ENCODE data around the gene CTNNA3. TPM values are rescaled to one million over a fixed set of nuclear protein-coding genes. Genes with fewer than 3 reads are reported as not detected.

Gene CTNNA3
- total and polyA plus RNA-seq, 12 donors: 0.03 to 14.4 (median 0.47) TPM; not detected in 1

- Histone ChIP-seq H3K27me3 (no peaks in the 10 kb centered on the region), H3K36me3 (replicated peaks in 1 of 2) (no peaks in the 10 kb centered on the region), H3K27ac (no peak overlapping the region), H3K9me3 (replicated peaks in 1 of 3) (no peaks in the 10 kb centered on the region), H3K4me1 (replicated peaks in 1 of 2) (no peaks in the 10 kb centered on the region), H3K4me3 (no peak overlapping the region)
- no peak for DNase-seq
- TF ChIP-seq CTCF (IDR thresholded peaks at IDR 0.05): no peak
- TF ChIP-seq POLR2A (IDR thresholded peaks at IDR 0.05): no peak
- 78 to 87% (median 82%) methylated on average over 2 of the region's 2 CpGs for WGBS, 4 donors
- intact Hi-C loops (cut with DNase I): no loop called here
Observed at GRCh38 chr10:66258693-66259092, 1437.3 kb downstream of the CTNNA3 start.

- TF ChIP-seq CTCF (IDR thresholded peaks at IDR 0.05): no peak
- WGBS, 4 donors: 63 to 82% (median 76%) methylated on average over 1 of the region's 1 CpG
- Histone ChIP-seq H3K9me3 (replicated peaks in 1 of 3) (no peaks in the 10 kb centered on the region), H3K36me3 (replicated peaks in 1 of 2) (no peaks in the 10 kb centered on the region), H3K4me1 (replicated peaks in 1 of 2) (no peaks in the 10 kb centered on the region), H3K27me3 (no peaks in the 10 kb centered on the region), H3K27ac (no peak overlapping the region), H3K4me3 (no peak overlapping the region)
- no peak for DNase-seq
- intact Hi-C loops (cut with DNase I): no loop called here
Observed at GRCh38 chr10:66257801-66258200, 1438.2 kb downstream of the CTNNA3 start.

- Histone ChIP-seq H3K27me3 (no peaks in the 10 kb centered on the region), H3K9me3 (replicated peaks in 1 of 3) (no peaks in the 10 kb centered on the region), H3K36me3 (replicated peaks in 1 of 2) (no peaks in the 10 kb centered on the region), H3K27ac (no peak overlapping the region), H3K4me3 (no peak overlapping the region), H3K4me1 (replicated peaks in 1 of 2) (no peaks in the 10 kb centered on the region)
- intact Hi-C loops (cut with DNase I): no loop called here
- no peak for DNase-seq
- TF ChIP-seq POLR2A (IDR thresholded peaks at IDR 0.05) (no peak), CTCF (IDR thresholded peaks at IDR 0.05) (no peak)
Observed at GRCh38 chr10:66252986-66253385, 1443.0 kb downstream of the CTNNA3 start.

- Histone ChIP-seq H3K4me1 (replicated peaks in 1 of 2) (no peaks in the 10 kb centered on the region), H3K27ac (no peak overlapping the region), H3K27me3 (no peaks in the 10 kb centered on the region), H3K9me3 (replicated peaks in 1 of 3) (no peaks in the 10 kb centered on the region), H3K4me3 (no peak overlapping the region), H3K36me3 (replicated peaks in 1 of 2) (no peaks in the 10 kb centered on the region)
- no peak for DNase-seq
- intact Hi-C loops (cut with DNase I): no loop called here
- 50 to 100% (median 91%) methylated on average over 1 of the region's 1 CpG; no CpG with 5 or more reads in 1 of the 4 donors for WGBS, 4 donors
- TF ChIP-seq POLR2A (IDR thresholded peaks at IDR 0.05) (no peak), CTCF (IDR thresholded peaks at IDR 0.05) (no peak)
Observed at GRCh38 chr10:66246177-66246576, 1449.8 kb downstream of the CTNNA3 start.
